CD4-positive, CD25-positive, alpha-beta regulatory T cell (primary cell): ENCODE results near the gene CACNG4. TPM values are rescaled to one million over a fixed set of nuclear protein-coding genes. Genes with fewer than 3 reads are reported as not detected.

Source experiments
- ATAC-seq, 2 donors: fragments of 150-1000 bp; cut with Tn5 transposase; one replicate each; pipeline ENCODE4 v1.10.0; 2021; ENCODE audit warnings: low read depth in 2 of 2, moderate number of reproducible peaks in 2 of 2, moderate library complexity in 1 of 2
- DNase-seq, 3 donors: peaks; one replicate each; pipeline versions ENCODE4 v3.0.0 to v3.0.0-alpha.2; 2012 to 2022; ENCODE audit warnings: mixed read lengths in 1 of 3
- H3K27ac ChIP-seq: one replicate; pipeline ENCODE4 v1.7.0; 2013; ENCODE audit warnings: mild to moderate bottlenecking, low read length; ENCODE audit not compliant: insufficient read depth, poor library complexity, severe bottlenecking
- H3K27me3 ChIP-seq: one replicate; pipeline ENCODE4 v1.7.0; 2013; ENCODE audit warnings: low read length; ENCODE audit not compliant: control insufficient read depth, insufficient read depth
- H3K36me3 ChIP-seq: one replicate; pipeline ENCODE4 v1.7.0; 2013; ENCODE audit warnings: mild to moderate bottlenecking, low read length, moderate library complexity; ENCODE audit not compliant: control insufficient read depth, insufficient read depth
- H3K4me1 ChIP-seq: 2 replicates; pipeline ENCODE4 v1.7.0; 2013; ENCODE audit warnings: mild to moderate bottlenecking, low read length; ENCODE audit not compliant: insufficient read depth, control insufficient read depth, poor library complexity, severe bottlenecking
- H3K4me3 ChIP-seq: one replicate; pipeline ENCODE4 v1.7.0; 2013; ENCODE audit warnings: low read depth, mild to moderate bottlenecking, low read length, moderate library complexity
- H3K9me3 ChIP-seq, 2 experiments: 1 replicate in 1 of 2; 2 replicates in 1 of 2; pipeline ENCODE4 v1.7.0; 2013; ENCODE audit warnings: low read length in 2 of 2, mild to moderate bottlenecking in 1 of 2, moderate library complexity in 1 of 2; ENCODE audit not compliant: control insufficient read depth in 2 of 2
- H3K27ac Mint-ChIP-seq, 3 donors: one replicate each; pipeline ENCODE4 v1.8.0; 2020 to 2022; ENCODE audit warnings: mild to moderate bottlenecking in 3 of 3, mixed read lengths in 3 of 3, moderate library complexity in 2 of 3
- H3K27me3 Mint-ChIP-seq: one replicate; pipeline ENCODE4 v1.8.0; 2022; ENCODE audit warnings: mild to moderate bottlenecking, mixed read lengths
- H3K36me3 Mint-ChIP-seq: one replicate; pipeline ENCODE4 v1.8.0; 2020; ENCODE audit warnings: mixed read lengths
- H3K4me1 Mint-ChIP-seq, 4 donors: one replicate each; pipeline ENCODE4 v1.8.0; 2020 to 2022; ENCODE audit warnings: mixed read lengths in 4 of 4, mild to moderate bottlenecking in 1 of 4
- H3K4me3 Mint-ChIP-seq, 4 donors: one replicate each; pipeline ENCODE4 v1.8.0; 2020 to 2022; ENCODE audit warnings: mild to moderate bottlenecking in 4 of 4, mixed read lengths in 4 of 4, moderate library complexity in 3 of 4
- H3K9me3 Mint-ChIP-seq, 7 donors: one replicate each; pipeline ENCODE4 v1.8.0; 2020 to 2022; ENCODE audit warnings: mixed read lengths in 7 of 7, mild to moderate bottlenecking in 3 of 7, moderate library complexity in 2 of 7
- polyA plus RNA-seq, 4 donors: library from polyadenylated mRNA; unstranded; fragments of 300-500 nt; fragmentation: Illumina TruSeq; gene quantifications; one replicate each; pipeline ENCODE4 v1.2.3, GENCODE V29; 2021
- total RNA-seq: library from RNA; stranded (reverse); gene quantifications from one replicate; pipeline ENCODE4 v1.2.3, GENCODE V29; 2022

CACNG4 gene
- total and polyA plus RNA-seq, 5 donors from 2014 or later: not detected

GRCh38 chr17:66925811-66926500 lies 38.6 kb upstream of the CACNG4 start:
- DNase-seq: no peak
- H3K9me3 Mint-ChIP-seq: peaks cover 0 to 7% (median 4%) of the 10 kb centered on the region in 7 donors
- Histone ChIP-seq H3K9me3 (no peaks in the 10 kb centered on the region), H3K4me1 (no peaks in the 10 kb centered on the region), H3K27ac (no peak overlapping the region), H3K4me3 (no peak overlapping the region), H3K27me3 (peaks cover 15% of the 10 kb centered on the region), H3K36me3 (no peaks in the 10 kb centered on the region)
- H3K4me3 Mint-ChIP-seq: no peak overlapping the region
- peaks cover 40% of the 10 kb centered on the region for H3K27me3 Mint-ChIP-seq
- no peaks in the 10 kb centered on the region for H3K36me3 Mint-ChIP-seq
- no peak for ATAC-seq
- H3K4me1 Mint-ChIP-seq: no peaks in the 10 kb centered on the region
- H3K27ac Mint-ChIP-seq: no peak overlapping the region

DNA sequence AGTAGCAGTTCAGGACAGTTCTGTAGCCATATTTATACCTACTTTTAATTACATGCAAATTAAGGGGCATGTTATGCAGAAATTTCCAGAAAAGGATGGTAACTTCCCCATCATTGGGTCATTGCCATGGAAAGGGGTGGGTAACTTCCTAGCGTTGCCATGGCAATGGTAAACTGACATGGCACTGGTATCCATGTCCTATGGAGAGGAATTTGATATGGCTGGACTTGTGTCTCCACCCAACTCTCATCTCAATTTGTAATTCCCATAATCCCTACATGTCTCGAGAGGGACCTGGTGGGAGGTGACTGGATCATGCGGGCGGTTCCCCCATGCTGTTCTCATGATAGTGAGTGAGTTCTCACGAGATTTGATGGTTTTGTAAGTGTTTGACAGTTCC lies 35.6 kb upstream of the CACNG4 start:
- no peak overlapping the region for H3K27ac Mint-ChIP-seq
- ATAC-seq (no peak), DNase-seq (no peak)
- H3K27me3 ChIP-seq: peaks cover 15% of the 10 kb centered on the region
- no peaks in the 10 kb centered on the region for H3K9me3 ChIP-seq
- no peaks in the 10 kb centered on the region for H3K36me3 ChIP-seq
- H3K4me3 Mint-ChIP-seq: no peak overlapping the region
- H3K27ac ChIP-seq: no peak overlapping the region
- peaks cover 40% of the 10 kb centered on the region for H3K27me3 Mint-ChIP-seq
- H3K9me3 Mint-ChIP-seq: peaks cover 0 to 5% (median 0%) of the 10 kb centered on the region in 7 donors
- H3K4me1 Mint-ChIP-seq: no peaks in the 10 kb centered on the region
- no peaks in the 10 kb centered on the region for H3K36me3 Mint-ChIP-seq
- no peaks in the 10 kb centered on the region for H3K4me1 ChIP-seq
- no peak overlapping the region for H3K4me3 ChIP-seq

GRCh38 chr17:66929591-66929990 lies 34.9 kb upstream of the CACNG4 start:
- Histone ChIP-seq H3K36me3 (no peaks in the 10 kb centered on the region), H3K4me1 (no peaks in the 10 kb centered on the region), H3K4me3 (no peak overlapping the region), H3K27ac (no peak overlapping the region), H3K9me3 (no peaks in the 10 kb centered on the region), H3K27me3 (peaks cover 15% of the 10 kb centered on the region)
- H3K27me3 Mint-ChIP-seq: peaks cover 37% of the 10 kb centered on the region
- DNase-seq (no peak), ATAC-seq (no peak)
- H3K9me3 Mint-ChIP-seq: peaks cover 0 to 2% (median 0%) of the 10 kb centered on the region in 7 donors
- peak overlapping the region in 1 of 3 donors; percentile 32 for H3K27ac Mint-ChIP-seq
- H3K4me3 Mint-ChIP-seq: no peak overlapping the region
- no peaks in the 10 kb centered on the region for H3K36me3 Mint-ChIP-seq
- H3K4me1 Mint-ChIP-seq: no peaks in the 10 kb centered on the region

- DNase-seq (no peak), ATAC-seq (no peak)
- Histone ChIP-seq H3K4me1 (no peaks in the 10 kb centered on the region), H3K9me3 (no peaks in the 10 kb centered on the region), H3K27ac (no peak overlapping the region), H3K27me3 (peaks cover 14% of the 10 kb centered on the region), H3K36me3 (no peaks in the 10 kb centered on the region), H3K4me3 (no peak overlapping the region)
- peaks cover 39% of the 10 kb centered on the region for H3K27me3 Mint-ChIP-seq
- no peak overlapping the region for H3K4me3 Mint-ChIP-seq
- no peaks in the 10 kb centered on the region for H3K4me1 Mint-ChIP-seq
- H3K27ac Mint-ChIP-seq: no peak overlapping the region
- H3K9me3 Mint-ChIP-seq: peaks cover 0 to 3% (median 0%) of the 10 kb centered on the region in 7 donors
- no peaks in the 10 kb centered on the region for H3K36me3 Mint-ChIP-seq
Measured at GRCh38 chr17:66930933-66931332, 33.6 kb upstream of the CACNG4 start.

DNA sequence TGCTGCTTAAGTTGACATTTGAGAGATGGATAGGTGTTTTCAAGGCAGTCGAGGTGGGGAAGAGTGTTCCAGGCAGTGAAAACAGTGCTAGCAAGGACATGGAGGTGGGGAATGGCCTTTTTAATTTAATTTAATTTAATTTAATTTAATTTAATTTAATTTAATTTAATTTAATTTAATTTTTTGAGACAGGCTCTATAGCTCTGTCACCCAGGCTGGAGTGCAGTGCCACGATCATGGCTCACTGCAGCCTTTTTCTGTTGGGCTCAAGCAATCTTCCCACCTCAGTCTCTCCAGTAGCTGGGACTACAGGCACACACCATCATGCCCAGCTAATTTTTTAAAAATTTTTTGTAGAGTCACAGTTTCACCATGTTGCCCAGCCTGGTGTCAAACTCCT lies 32.2 kb upstream of the CACNG4 start:
- no peak overlapping the region for H3K27ac ChIP-seq
- H3K4me1 ChIP-seq: no peaks in the 10 kb centered on the region
- DNase-seq (no peak), ATAC-seq (no peak)
- H3K4me3 ChIP-seq: no peak overlapping the region
- Mint-ChIP-seq H3K27me3 (peaks cover 28% of the 10 kb centered on the region), H3K27ac (no peak overlapping the region), H3K4me3 (no peak overlapping the region), H3K36me3 (no peaks in the 10 kb centered on the region), H3K4me1 (no peaks in the 10 kb centered on the region), H3K9me3 (peaks cover 0 to 3% (median 0%) of the 10 kb centered on the region in 7 donors)
- H3K9me3 ChIP-seq: no peaks in the 10 kb centered on the region
- peaks cover 3% of the 10 kb centered on the region for H3K27me3 ChIP-seq
- no peaks in the 10 kb centered on the region for H3K36me3 ChIP-seq

DNA sequence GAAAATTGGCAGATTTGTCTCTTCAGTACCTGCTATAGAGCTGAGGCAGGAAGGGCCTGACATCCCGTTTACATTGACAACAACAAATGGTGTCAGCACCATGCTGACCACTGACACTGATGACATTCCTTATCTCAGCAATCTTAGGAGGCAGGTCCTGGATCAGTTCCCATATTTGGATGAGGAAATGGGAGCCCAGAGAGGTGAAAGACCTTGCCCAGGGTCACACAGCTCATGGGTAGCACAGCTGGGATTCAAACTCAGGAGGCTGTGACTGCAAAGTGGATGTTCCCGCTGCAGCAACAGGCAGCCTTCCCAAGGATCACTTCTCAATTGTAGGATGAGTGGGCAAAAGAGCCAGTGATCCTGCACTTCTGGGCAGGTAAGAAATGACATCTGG lies 30.5 kb upstream of the CACNG4 start:
- H3K27ac ChIP-seq: no peak overlapping the region
- H3K4me3 ChIP-seq: no peak overlapping the region
- H3K27ac Mint-ChIP-seq: no peak overlapping the region
- no peaks in the 10 kb centered on the region for H3K4me1 ChIP-seq
- peaks cover 17% of the 10 kb centered on the region for H3K27me3 Mint-ChIP-seq
- no peaks in the 10 kb centered on the region for H3K4me1 Mint-ChIP-seq
- ATAC-seq (no peak), DNase-seq (no peak)
- no peaks in the 10 kb centered on the region for H3K36me3 Mint-ChIP-seq
- no peaks in the 10 kb centered on the region for H3K36me3 ChIP-seq
- H3K9me3 ChIP-seq: no peaks in the 10 kb centered on the region
- H3K4me3 Mint-ChIP-seq: no peak overlapping the region
- peaks cover 0 to 9% (median 5%) of the 10 kb centered on the region in 7 donors for H3K9me3 Mint-ChIP-seq
- no peaks in the 10 kb centered on the region for H3K27me3 ChIP-seq

- no peak overlapping the region for H3K4me3 ChIP-seq
- no peak for DNase-seq
- no peaks in the 10 kb centered on the region for H3K4me1 ChIP-seq
- Mint-ChIP-seq H3K27me3 (peaks cover 16% of the 10 kb centered on the region), H3K4me3 (no peak overlapping the region), H3K4me1 (no peaks in the 10 kb centered on the region), H3K9me3 (peaks cover 0 to 7% (median 5%) of the 10 kb centered on the region in 7 donors), H3K36me3 (no peaks in the 10 kb centered on the region), H3K27ac (no peak overlapping the region)
- H3K36me3 ChIP-seq: no peaks in the 10 kb centered on the region
- H3K27me3 ChIP-seq: no peaks in the 10 kb centered on the region
- H3K9me3 ChIP-seq: no peaks in the 10 kb centered on the region
- no peak for ATAC-seq
- H3K27ac ChIP-seq: no peak overlapping the region
Measured at GRCh38 chr17:66935717-66936116, 28.8 kb upstream of the CACNG4 start.

DNA sequence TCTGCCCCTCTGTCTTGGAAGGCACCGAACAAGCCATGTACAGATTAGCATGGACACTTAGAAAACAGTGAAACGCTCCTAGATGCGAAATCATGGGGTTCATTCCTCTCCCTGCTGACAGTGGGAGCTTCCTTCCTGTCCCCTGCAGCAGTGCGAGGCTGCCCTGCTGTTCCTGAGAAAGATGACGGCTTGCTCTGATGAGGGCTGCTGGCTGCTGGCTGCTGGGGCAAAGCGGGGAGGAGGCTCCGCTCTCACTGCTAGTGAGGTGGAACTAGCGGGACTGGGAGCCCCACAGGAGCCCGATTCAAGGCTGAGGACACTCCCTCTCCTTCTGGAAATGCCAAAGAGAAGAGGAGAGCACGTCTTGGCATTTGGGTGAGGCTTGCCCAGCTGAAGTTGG lies 25.9 kb upstream of the CACNG4 start:
- H3K27me3 ChIP-seq: no peaks in the 10 kb centered on the region
- DNase-seq: no peak
- H3K4me1 ChIP-seq: no peaks in the 10 kb centered on the region
- Mint-ChIP-seq H3K27me3 (peaks cover 14% of the 10 kb centered on the region), H3K27ac (no peak overlapping the region), H3K4me3 (no peak overlapping the region), H3K36me3 (no peaks in the 10 kb centered on the region), H3K4me1 (no peaks in the 10 kb centered on the region), H3K9me3 (peaks cover 0 to 8% (median 5%) of the 10 kb centered on the region in 7 donors)
- no peak overlapping the region for H3K27ac ChIP-seq
- H3K36me3 ChIP-seq: no peaks in the 10 kb centered on the region
- no peak for ATAC-seq
- no peak overlapping the region for H3K4me3 ChIP-seq
- H3K9me3 ChIP-seq: no peaks in the 10 kb centered on the region
